VCaP (cell line): ENCODE measurements around the gene ADARB2.
"Not testable (repeated sequence)": the region's sequence is repeated elsewhere in the genome, so short reads cannot be mapped to it uniquely, and the experiment has no call there.

Experiments used
- H3K27ac ChIP-seq: fragments of 450-650 bp; 2 replicates; pipeline ENCODE4 v1.5.1; 2017
- CTCF ChIP-seq: fragments of 450-650 bp; conservative IDR thresholded peaks from 2 replicates; pipeline ENCODE4 v1.5.1; 2017; ENCODE audit warnings: mild to moderate bottlenecking, moderate library complexity

ADARB2 gene

GRCh38 chr10:1737222-1738061, at the start of gene ADARB2:
TSS of gene ADARB2 (minus strand) at chr10:1737525.
- no peak for TF ChIP-seq CTCF
- H3K27ac ChIP-seq = peak within 1 kb of the TSS; percentile 93

GRCh38 chr10:1785835-1786234, 48.5 kb upstream of the ADARB2 start:
- H3K27ac ChIP-seq = no peak overlapping the region
- TF ChIP-seq CTCF = no peak

GRCh38 chr10:1782841-1783240, 45.5 kb upstream of the ADARB2 start:
- H3K27ac ChIP-seq = peak overlapping the region; percentile 43; the same call in 1 of the 2 replicates
- no peak for TF ChIP-seq CTCF

- no peak overlapping the region for H3K27ac ChIP-seq
- TF ChIP-seq CTCF = no peak
Measured at GRCh38 chr10:1779796-1780195, 42.5 kb upstream of the ADARB2 start.

- TF ChIP-seq CTCF = no peak
- no peak overlapping the region for H3K27ac ChIP-seq
Measured at GRCh38 chr10:1778375-1778969, 41.1 kb upstream of the ADARB2 start.

GRCh38 chr10:1776127-1776662, 38.9 kb upstream of the ADARB2 start:
- no peak for TF ChIP-seq CTCF
- no peak overlapping the region for H3K27ac ChIP-seq

- no peak overlapping the region for H3K27ac ChIP-seq
Measured at GRCh38 chr10:1774796-1775195, 37.5 kb upstream of the ADARB2 start.

GRCh38 chr10:1773204-1773603, 35.9 kb upstream of the ADARB2 start:
- not testable (repeated sequence) for H3K27ac ChIP-seq

More at GRCh38 chr10:1774796-1775195, 37.5 kb upstream of the ADARB2 start:
- TF ChIP-seq CTCF = no peak
